ENCODE measurements around the gene SLC2A9.
"Not testable (repeated sequence)": the region's sequence is repeated elsewhere in the genome, so short reads cannot be mapped to it uniquely, and the experiment has no call there.

The SLC2A9 gene

GRCh38 chr4:9820343-9820742 lies 201.0 kb downstream of the SLC2A9 start:
- no peak for DNase-seq (ENCODE audit: low read depth)

DNA sequence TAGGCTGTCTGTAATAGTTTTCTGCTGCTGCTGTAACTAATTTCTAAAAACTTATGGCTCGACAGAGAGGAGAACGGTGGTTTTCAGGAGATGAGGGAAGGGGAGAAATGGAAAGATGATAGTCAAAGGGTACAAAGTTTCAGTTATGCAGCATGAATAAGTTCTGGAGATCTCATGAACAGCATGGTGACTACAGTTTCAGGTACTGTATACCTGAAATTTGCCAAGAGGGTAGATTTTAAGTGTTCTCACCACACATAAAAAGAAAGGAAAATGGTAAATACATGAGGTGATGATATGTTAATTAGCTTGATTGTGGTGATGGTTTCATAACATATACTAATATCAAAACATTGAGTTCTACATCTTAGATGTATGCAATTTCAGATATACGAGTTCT lies 205.0 kb downstream of the SLC2A9 start:
- no peak for DNase-seq (ENCODE audit: low read depth)

DNA sequence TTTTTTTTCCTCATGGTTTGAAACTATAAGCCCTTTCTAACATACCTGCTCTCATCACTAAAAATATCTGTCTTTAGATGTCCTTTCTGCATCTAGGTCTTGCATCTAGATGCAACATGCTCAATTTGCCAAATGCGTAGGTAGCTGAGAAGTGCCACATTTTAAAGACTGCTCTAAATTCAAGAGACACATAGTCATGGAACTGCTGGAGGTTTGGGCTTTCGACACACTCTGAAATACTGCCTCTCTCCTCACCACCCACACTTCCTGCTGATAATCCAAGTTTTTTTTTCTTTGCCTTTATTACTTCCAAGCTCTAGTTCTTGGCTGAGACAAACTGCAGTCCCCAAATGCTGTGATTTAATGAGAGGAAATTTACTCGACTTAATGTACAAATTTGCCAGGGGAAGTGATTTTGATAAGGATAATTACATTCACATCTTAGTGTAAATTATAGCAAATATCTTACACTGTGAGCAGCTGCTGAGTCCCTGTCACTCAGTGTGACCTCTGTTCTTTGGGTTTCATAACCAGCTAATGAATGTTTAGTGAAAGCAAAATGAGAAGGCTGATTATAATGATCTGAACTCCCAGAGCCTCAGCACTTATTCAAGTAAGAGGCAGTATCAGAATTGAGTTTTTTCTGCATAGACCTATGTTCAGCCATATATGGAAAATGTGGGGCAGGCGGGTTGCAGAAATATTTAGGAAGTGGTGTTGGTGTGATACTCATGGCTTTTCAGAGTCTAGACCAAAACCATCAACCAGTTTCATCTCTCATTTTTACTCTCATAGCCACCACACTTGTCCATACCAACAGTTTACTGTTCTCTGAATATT lies 208.6 kb downstream of the SLC2A9 start:
- no peak for DNase-seq (ENCODE audit: low read depth)

DNA sequence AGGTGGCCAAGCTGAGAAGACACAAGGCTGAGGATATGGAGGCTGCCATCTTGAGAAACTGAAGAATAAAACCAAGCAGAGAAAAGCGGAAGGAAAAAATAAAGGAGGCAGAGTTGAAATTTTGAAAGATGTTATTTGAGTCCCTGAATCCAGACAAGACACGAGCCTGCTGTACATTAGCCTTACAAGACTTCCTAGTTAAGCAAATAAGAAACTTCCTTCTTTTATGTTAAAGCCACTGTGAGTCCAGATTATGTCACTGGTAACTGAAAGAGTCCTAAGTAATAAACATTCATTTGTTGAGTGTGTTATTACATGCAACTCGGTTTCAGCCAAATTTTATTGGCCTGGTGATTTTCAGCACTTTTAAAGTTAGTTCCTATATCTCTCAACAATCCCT lies 209.5 kb downstream of the SLC2A9 start:
- DNase-seq (ENCODE audit: low read depth), result no peak

- DNase-seq (ENCODE audit: low read depth), result no peak
Observed at GRCh38 chr4:9808077-9808476, 213.2 kb downstream of the SLC2A9 start.

GRCh38 chr4:9804918-9805317 lies 216.4 kb downstream of the SLC2A9 start:
- DNase-seq (ENCODE audit: low read depth), result no peak

GRCh38 chr4:9800848-9801247 lies 220.4 kb downstream of the SLC2A9 start:
- DNase-seq (ENCODE audit: low read depth), result no peak

DNA sequence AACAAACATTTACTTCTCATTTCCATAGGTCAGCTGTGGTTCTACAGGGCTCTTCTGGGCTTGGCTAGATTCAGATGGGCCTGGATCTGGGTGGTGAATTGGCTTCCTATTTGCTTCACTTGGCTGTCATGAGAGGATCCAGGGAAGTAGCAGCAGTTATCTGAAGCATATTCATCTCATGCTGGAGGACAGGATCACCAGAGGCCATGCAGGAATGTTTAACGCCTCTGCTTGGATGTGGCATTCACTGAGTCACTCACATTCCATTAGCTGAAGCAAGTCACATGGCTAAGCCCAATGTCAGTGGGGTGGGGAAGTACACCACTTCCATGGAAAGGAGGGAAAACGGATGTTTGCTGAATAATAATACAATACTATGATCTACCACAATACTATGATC lies 224.7 kb downstream of the SLC2A9 start:
- DNase-seq (ENCODE audit: low read depth), result not testable (repeated sequence)

DNA sequence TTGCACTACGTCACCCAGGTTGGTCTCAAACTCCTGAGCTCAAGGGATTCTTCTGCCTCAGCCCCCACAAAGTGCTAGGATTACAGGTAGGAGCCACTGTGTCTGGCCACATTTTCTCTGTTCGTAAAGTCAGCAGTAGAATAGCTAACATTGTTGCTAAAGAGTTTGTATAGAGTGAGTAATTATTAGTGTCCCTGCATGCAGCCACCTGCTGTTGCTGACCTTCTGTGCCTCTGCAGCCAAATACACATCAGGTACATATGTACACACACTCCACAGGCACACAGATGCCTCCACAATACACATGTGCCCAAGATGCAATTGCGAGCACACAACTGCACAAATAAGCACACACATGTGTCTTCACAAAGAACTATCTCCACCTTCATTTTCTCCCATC lies 228.9 kb downstream of the SLC2A9 start:
- no peak for DNase-seq (ENCODE audit: low read depth)

DNA sequence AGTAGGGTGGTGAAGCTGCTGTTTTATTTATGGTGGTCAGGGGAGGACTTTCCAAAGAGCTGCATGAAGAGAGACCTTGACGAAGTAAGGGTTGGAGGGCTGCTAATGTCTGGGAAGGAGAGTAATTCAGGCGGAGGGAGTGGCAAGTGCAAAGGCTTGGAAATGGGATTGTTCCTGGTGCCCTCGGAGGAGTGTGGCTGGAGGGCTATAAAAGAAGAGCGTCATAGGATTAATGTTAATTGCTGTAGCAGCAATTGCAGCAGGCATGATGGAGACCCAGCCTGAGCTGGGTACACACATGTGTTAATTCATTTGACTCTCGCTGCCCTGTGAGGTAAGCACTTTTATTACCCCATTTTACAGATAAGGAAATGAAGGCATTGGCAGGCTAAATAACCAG lies 235.4 kb downstream of the SLC2A9 start:
- not testable (repeated sequence) for DNase-seq (ENCODE audit: low read depth)

DNA sequence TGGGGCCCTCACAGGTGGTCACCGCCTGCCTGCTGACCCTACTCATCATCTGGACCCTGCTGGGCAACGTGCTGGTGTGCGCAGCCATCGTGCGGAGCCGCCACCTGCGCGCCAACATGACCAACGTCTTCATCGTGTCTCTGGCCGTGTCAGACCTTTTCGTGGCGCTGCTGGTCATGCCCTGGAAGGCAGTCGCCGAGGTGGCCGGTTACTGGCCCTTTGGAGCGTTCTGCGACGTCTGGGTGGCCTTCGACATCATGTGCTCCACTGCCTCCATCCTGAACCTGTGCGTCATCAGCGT lies 239.2 kb downstream of the SLC2A9 start:
- no peak for DNase-seq (ENCODE audit: low read depth)

GRCh38 chr4:9781343-9782135 lies 239.8 kb downstream of the SLC2A9 start, which contains the start of gene DRD5:
Gene DRD5, plus strand, starts transcription at chr4:9781634. Its CDS starts 396 bp downstream, at chr4:9782030.
- no peak for DNase-seq (ENCODE audit: low read depth)
